ENCODE measurements around the gene UTP11. TPM values are rescaled to one million over a fixed set of nuclear protein-coding genes. Genes with fewer than 3 reads are reported as not detected.

UTP11 gene
- total RNA-seq, 1 donor from 2014 or later: 49.2 TPM

- no peak overlapping the region for H3K4me3 ChIP-seq (ENCODE audit: low read depth, low read length)
Measured at GRCh38 chr1:37998913-37999429, 13.6 kb upstream of the UTP11 start.

GRCh38 chr1:37999430-38000232 lies 12.9 kb upstream of the UTP11 start:
- no peak for TF ChIP-seq CTCF (conservative IDR thresholded peaks at IDR 0.05; ENCODE audit: low read depth, low read length)
- no peak overlapping the region for H3K4me3 ChIP-seq (ENCODE audit: low read depth, low read length)
- DNase-seq (ENCODE audit: low read depth): no peak

More at GRCh38 chr1:37998913-37999429, 13.6 kb upstream of the UTP11 start:
- no peak for TF ChIP-seq CTCF (conservative IDR thresholded peaks at IDR 0.05; ENCODE audit: low read depth, low read length)
- DNase-seq (ENCODE audit: low read depth): no peak

GRCh38 chr1:38000233-38000528 lies 12.4 kb upstream of the UTP11 start:
- no peak for DNase-seq (ENCODE audit: low read depth)
- TF ChIP-seq CTCF (conservative IDR thresholded peaks at IDR 0.05; ENCODE audit: low read depth, low read length): no peak
- H3K4me3 ChIP-seq (ENCODE audit: low read depth, low read length): peak overlapping the region; percentile 8

- DNase-seq (ENCODE audit: low read depth): no peak
- peak overlapping the region; percentile 8 for H3K4me3 ChIP-seq (ENCODE audit: low read depth, low read length)
- TF ChIP-seq CTCF (conservative IDR thresholded peaks at IDR 0.05; ENCODE audit: low read depth, low read length): no peak
Measured at GRCh38 chr1:38000529-38001455, 11.7 kb upstream of the UTP11 start.

DNA sequence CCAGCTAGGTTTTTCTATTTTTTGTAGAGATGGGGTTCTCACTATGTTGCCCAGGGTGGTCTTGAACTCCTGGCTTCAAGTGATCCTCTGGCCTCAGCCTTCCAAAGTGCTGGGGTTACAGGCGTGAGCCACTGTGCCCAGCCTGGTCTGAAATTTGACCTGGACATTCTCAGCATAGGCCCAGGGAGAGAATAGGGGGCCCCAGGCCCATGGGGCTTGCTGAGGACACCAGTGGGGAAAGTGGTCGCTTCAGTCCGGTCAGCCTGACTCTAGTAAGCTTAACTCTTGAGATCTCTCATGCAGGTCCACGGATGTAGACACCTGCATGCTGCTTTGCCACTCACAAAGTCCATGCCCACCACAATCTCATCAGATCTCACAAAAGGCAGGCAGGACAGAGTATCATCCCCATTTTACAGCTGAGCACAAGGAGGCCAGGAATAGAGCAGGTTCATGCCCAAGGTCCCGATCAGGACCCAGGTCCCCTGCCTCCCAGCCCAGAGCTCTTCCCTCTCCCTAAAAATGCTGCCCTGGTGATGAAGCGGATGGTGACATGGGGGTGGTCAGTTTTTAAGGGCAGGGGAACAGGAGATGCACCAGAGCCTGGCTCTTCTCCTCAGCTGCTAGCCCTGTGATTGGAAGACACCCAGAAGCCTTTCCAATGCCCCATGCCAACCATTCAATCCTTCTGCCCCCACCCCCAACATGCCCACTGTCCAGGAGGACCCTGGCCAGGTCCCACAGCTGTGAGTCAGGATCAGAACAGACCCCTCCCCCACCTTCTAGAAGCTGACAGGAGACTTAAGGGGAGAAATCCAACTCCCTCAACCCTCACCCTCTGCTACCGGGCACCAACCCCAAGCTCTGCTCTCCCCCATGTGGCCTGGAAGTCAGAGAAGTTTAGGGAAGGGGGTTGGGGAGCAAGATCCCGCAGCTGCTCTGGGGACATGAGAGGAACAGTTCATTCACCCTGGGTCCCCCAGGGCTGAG lies 9.0 kb upstream of the UTP11 start:
- no peak for TF ChIP-seq CTCF (conservative IDR thresholded peaks at IDR 0.05; ENCODE audit: low read depth, low read length)
- DNase-seq (ENCODE audit: low read depth): no peak
- H3K4me3 ChIP-seq (ENCODE audit: low read depth, low read length): peak overlapping the region; percentile 76
